Measurements from ENCODE around the gene TBX10.

The TBX10 gene

GRCh38 chr11:67671211-67671520 is 31.6 kb upstream of the TBX10 start:
- TF ChIP-seq FOXP2 (optimal IDR thresholded peaks at IDR 0.05; ENCODE audit: borderline replicate concordance, extremely low read depth, extremely low read length, insufficient read depth) (no peak), SIN3A (IDR thresholded peaks at IDR 0.05; ENCODE audit: borderline replicate concordance, insufficient read depth, low read length) (no peak), POLR2AphosphoS5 (IDR thresholded peaks at IDR 0.05; ENCODE audit: low read depth, low read length) (no peak), TAF1 (IDR thresholded peaks at IDR 0.05; ENCODE audit: borderline replicate concordance, insufficient read depth, low read length) (no peak)

- TF ChIP-seq SIN3A (IDR thresholded peaks at IDR 0.05; ENCODE audit: borderline replicate concordance, insufficient read depth, low read length), result no peak
- no peak for TF ChIP-seq FOXP2 (optimal IDR thresholded peaks at IDR 0.05; ENCODE audit: borderline replicate concordance, extremely low read depth, extremely low read length, insufficient read depth)
- TF ChIP-seq POLR2AphosphoS5 (IDR thresholded peaks at IDR 0.05; ENCODE audit: low read depth, low read length), result no peak
- TF ChIP-seq TAF1 (IDR thresholded peaks at IDR 0.05; ENCODE audit: borderline replicate concordance, insufficient read depth, low read length), result no peak
- TF ChIP-seq, protein P1, sequence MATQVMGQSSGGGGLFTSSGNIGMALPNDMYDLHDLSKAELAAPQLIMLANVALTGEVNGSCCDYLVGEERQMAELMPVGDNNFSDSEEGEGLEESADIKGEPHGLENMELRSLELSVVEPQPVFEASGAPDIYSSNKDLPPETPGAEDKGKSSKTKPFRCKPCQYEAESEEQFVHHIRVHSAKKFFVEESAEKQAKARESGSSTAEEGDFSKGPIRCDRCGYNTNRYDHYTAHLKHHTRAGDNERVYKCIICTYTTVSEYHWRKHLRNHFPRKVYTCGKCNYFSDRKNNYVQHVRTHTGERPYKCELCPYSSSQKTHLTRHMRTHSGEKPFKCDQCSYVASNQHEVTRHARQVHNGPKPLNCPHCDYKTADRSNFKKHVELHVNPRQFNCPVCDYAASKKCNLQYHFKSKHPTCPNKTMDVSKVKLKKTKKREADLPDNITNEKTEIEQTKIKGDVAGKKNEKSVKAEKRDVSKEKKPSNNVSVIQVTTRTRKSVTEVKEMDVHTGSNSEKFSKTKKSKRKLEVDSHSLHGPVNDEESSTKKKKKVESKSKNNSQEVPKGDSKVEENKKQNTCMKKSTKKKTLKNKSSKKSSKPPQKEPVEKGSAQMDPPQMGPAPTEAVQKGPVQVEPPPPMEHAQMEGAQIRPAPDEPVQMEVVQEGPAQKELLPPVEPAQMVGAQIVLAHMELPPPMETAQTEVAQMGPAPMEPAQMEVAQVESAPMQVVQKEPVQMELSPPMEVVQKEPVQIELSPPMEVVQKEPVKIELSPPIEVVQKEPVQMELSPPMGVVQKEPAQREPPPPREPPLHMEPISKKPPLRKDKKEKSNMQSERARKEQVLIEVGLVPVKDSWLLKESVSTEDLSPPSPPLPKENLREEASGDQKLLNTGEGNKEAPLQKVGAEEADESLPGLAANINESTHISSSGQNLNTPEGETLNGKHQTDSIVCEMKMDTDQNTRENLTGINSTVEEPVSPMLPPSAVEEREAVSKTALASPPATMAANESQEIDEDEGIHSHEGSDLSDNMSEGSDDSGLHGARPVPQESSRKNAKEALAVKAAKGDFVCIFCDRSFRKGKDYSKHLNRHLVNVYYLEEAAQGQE (IDR thresholded peaks at IDR 0.05; ENCODE audit: insufficient read depth in 1 of 2, low read depth in 2 of 2, low read length in 2 of 2), result no peak
These were observed 31.0 kb upstream of the TBX10 start for GRCh38 chr11:67670316-67671210.

DNA sequence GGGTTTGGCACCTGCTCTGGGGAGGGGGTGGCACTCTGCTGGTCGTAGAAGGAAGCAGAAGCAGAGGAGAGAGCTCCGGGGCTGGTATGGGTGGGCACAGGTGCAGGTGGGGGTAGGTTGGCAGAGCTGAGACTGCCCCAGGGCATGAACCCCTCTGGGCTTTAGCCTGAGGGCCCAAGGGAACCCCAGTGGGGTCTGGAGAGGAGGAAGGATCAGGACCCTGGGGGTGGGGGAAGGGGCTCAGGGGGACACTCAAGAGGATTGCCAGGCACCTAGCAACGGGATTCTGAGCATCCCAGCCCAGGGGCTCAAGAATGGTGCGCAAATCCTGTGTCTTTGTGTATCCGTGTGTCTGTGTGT is 28.6 kb upstream of the TBX10 start:
- TF ChIP-seq, protein P1 (IDR thresholded peaks at IDR 0.05; ENCODE audit: insufficient read depth in 1 of 2, low read depth in 2 of 2, low read length in 2 of 2), result no peak
- no peak for TF ChIP-seq FOXP2 (optimal IDR thresholded peaks at IDR 0.05; ENCODE audit: borderline replicate concordance, extremely low read depth, extremely low read length, insufficient read depth)
- TF ChIP-seq SIN3A (IDR thresholded peaks at IDR 0.05; ENCODE audit: borderline replicate concordance, insufficient read depth, low read length), result no peak
- TF ChIP-seq POLR2AphosphoS5 (IDR thresholded peaks at IDR 0.05; ENCODE audit: low read depth, low read length), result no peak
- TF ChIP-seq TAF1 (IDR thresholded peaks at IDR 0.05; ENCODE audit: borderline replicate concordance, insufficient read depth, low read length), result no peak

- no peak for TF ChIP-seq TAF1 (IDR thresholded peaks at IDR 0.05; ENCODE audit: borderline replicate concordance, insufficient read depth, low read length)
- TF ChIP-seq FOXP2 (optimal IDR thresholded peaks at IDR 0.05; ENCODE audit: borderline replicate concordance, extremely low read depth, extremely low read length, insufficient read depth), result no peak
- TF ChIP-seq, protein P1 (IDR thresholded peaks at IDR 0.05; ENCODE audit: insufficient read depth in 1 of 2, low read depth in 2 of 2, low read length in 2 of 2), result no peak
- no peak for TF ChIP-seq SIN3A (IDR thresholded peaks at IDR 0.05; ENCODE audit: borderline replicate concordance, insufficient read depth, low read length)
- TF ChIP-seq POLR2AphosphoS5 (IDR thresholded peaks at IDR 0.05; ENCODE audit: low read depth, low read length), result no peak
These were observed 28.1 kb upstream of the TBX10 start for GRCh38 chr11:67667490-67668191.

- no peak for TF ChIP-seq TAF1 (IDR thresholded peaks at IDR 0.05; ENCODE audit: borderline replicate concordance, insufficient read depth, low read length)
These were observed 27.3 kb upstream of the TBX10 start for GRCh38 chr11:67666676-67667489.

All from PFSK-1 (cell line).